ENCODE data around the gene TCAP. TPM values are rescaled to one million over a fixed set of nuclear protein-coding genes. Genes with fewer than 3 reads are reported as not detected.
A peak's percentile ranks its signal among the peaks of the same experiment; 100 is the strongest.

The TCAP gene
- total RNA-seq, 4 donors from 2014 or later: 0.25 to 3.6 (median 1.5) TPM

DNA sequence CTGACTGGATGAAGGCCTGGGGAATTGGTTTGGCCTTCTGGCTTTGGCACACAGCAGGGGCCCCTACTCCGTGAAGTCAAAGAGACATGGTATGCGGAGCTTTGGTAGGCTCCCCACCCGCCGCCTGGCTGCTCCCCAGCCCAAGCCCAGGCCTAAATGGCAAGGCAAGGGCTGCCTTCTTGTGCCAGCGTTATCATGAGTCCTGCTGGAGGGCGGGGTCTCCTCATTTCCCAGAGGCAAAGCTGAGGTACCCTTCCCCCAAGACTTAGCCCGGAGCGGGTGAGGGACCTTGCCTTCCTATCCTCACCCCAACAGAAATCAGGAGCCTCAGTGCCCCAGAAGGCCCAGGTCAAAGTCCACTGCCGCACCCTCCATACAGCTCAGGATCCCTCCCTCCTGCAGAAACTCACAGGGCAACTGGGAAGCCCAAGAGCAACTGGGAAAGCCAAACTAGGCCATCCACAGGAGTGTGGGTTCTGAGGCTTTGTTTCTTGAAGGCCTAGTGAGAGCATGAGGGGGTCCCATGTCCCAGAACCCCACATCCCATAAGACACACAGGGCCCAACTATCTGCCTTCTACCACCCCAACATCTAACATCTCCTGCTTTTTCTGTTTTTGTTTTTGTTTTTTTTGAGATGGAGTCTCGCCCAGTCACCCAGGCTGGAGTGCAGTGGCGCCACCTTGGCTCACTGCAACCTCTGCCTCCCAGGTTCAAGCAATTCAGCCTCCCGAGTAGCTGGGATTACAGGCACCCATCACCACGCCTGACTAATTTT, 13.4 kb downstream of the TCAP start:
- WGBS, 2 donors (ENCODE audit: low coverage in 1 of 2): 83 to 100% methylated on average over 2 of the region's 13 CpGs
- peak overlapping the region; percentile 4 to 75 (median 62) for H3K27ac ChIP-seq

DNA sequence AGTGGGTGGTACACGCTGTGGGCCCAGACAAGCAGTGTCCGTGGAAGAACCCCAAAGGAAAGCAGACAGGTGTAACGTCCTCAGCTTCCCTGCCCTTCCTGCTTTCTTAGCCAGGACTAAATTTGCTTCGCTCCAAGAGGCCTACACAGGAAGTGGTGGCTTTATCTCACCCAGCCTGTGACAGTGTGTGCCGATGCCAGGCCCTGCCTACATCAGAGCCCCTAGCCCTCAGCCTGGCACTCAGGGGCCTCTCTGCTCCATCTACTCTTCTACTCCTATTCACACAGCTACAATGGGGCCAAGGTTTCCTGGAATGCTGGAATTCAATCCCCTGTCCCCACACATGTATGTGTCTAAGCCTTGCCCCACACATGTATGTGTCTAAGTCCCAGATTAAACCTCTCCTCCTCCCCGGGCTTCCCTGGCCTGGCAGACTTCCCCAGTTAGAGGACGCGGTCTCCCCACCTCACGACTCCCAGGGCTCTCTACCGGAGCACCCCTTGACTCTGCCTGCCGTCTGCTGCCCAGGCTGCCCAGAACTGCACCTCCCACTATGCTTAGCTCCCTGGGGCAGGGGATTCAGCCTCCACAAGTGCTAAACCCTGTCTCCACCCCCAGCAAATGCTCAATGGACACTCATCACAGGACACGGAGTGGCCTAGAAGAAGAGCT, 14.5 kb downstream of the TCAP start:
- Histone ChIP-seq H3K4me1 (peaks cover 0 to 37% (median 17%) of the 10 kb centered on the region in 3 donors), H3K4me3 (no peak overlapping the region)
- no peak for ATAC-seq

More for the DNA sequence above, 13.4 kb downstream of the TCAP start:
- peaks cover 0 to 37% (median 17%) of the 10 kb centered on the region in 3 donors for H3K4me1 ChIP-seq
- H3K9me3 ChIP-seq: no peaks in the 10 kb centered on the region
- H3K4me3 ChIP-seq: no peak overlapping the region
- no peaks in the 10 kb centered on the region for H3K27me3 ChIP-seq
- no peak for ATAC-seq
- TF ChIP-seq POLR2AphosphoS5 (IDR thresholded peaks at IDR 0.05) (no peak), POLR2A (IDR thresholded peaks at IDR 0.05) (no peak), EP300 (IDR thresholded peaks at IDR 0.05) (no peak)
- TF ChIP-seq, protein P1, sequence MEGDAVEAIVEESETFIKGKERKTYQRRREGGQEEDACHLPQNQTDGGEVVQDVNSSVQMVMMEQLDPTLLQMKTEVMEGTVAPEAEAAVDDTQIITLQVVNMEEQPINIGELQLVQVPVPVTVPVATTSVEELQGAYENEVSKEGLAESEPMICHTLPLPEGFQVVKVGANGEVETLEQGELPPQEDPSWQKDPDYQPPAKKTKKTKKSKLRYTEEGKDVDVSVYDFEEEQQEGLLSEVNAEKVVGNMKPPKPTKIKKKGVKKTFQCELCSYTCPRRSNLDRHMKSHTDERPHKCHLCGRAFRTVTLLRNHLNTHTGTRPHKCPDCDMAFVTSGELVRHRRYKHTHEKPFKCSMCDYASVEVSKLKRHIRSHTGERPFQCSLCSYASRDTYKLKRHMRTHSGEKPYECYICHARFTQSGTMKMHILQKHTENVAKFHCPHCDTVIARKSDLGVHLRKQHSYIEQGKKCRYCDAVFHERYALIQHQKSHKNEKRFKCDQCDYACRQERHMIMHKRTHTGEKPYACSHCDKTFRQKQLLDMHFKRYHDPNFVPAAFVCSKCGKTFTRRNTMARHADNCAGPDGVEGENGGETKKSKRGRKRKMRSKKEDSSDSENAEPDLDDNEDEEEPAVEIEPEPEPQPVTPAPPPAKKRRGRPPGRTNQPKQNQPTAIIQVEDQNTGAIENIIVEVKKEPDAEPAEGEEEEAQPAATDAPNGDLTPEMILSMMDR (IDR thresholded peaks at IDR 0.05): no peak
- peaks cover 0 to 43% of the 10 kb centered on the region in 2 donors for H3K36me3 ChIP-seq

DNA sequence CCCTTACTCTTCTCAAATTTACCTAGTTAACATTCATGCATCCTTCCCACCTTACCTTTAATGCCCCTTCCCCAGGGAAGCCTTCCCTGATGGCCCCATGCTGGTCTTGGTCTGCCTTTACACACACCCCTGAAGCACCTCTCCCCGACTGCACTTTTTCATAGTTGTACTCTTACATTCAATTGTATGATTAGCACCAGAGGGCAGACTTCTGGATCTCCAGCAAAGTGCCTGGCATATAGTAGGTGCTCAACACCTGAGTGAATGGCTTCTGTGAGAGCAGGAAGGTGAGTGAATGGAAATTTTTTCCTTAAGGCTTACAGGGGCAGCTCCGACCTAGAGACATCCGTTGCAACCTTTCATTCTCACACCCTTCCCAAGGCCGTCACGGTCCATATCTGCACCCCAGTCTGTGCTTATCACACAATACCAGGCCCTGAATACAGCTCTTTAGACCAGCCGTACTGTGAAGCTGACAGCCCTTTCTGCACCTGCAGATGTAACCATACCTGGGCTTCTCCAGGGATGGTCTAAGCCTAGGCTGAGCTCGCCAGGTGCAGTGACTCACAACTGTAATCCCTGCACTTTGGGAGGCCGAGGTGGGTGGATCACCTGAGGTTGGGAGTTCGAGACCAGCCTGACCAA, 18.3 kb downstream of the TCAP start:
- TF ChIP-seq POLR2AphosphoS5 (IDR thresholded peaks at IDR 0.05) (no peak), EP300 (IDR thresholded peaks at IDR 0.05) (no peak), POLR2A (IDR thresholded peaks at IDR 0.05) (no peak)
- TF ChIP-seq, protein P1 (IDR thresholded peaks at IDR 0.05): no peak
- H3K4me3 ChIP-seq: no peak overlapping the region
- H3K9me3 ChIP-seq: no peaks in the 10 kb centered on the region
- WGBS, 2 donors (ENCODE audit: low coverage in 1 of 2): 92 to 100% methylated on average over 2 to 5 of the region's 9 CpGs
- H3K4me1 ChIP-seq: peaks cover 0 to 16% (median 2%) of the 10 kb centered on the region in 3 donors
- peaks cover 0 to 67% of the 10 kb centered on the region in 2 donors for H3K36me3 ChIP-seq
- H3K27me3 ChIP-seq: no peaks in the 10 kb centered on the region
- ATAC-seq: no peak
- no peak overlapping the region for H3K27ac ChIP-seq

More for the DNA sequence above, 14.5 kb downstream of the TCAP start:
- Histone ChIP-seq H3K9me3 (no peaks in the 10 kb centered on the region), H3K27me3 (no peaks in the 10 kb centered on the region), H3K36me3 (peaks cover 0 to 55% of the 10 kb centered on the region in 2 donors), H3K27ac (peak overlapping the region in 1 of 4 donors; percentile 29)
- TF ChIP-seq POLR2A (IDR thresholded peaks at IDR 0.05) (no peak), EP300 (IDR thresholded peaks at IDR 0.05) (no peak), POLR2AphosphoS5 (IDR thresholded peaks at IDR 0.05) (no peak)
- TF ChIP-seq, protein P1 (IDR thresholded peaks at IDR 0.05): no peak
- WGBS, 2 donors (ENCODE audit: low coverage in 1 of 2): 85 to 96% methylated on average over 4 to 10 of the region's 12 CpGs

DNA sequence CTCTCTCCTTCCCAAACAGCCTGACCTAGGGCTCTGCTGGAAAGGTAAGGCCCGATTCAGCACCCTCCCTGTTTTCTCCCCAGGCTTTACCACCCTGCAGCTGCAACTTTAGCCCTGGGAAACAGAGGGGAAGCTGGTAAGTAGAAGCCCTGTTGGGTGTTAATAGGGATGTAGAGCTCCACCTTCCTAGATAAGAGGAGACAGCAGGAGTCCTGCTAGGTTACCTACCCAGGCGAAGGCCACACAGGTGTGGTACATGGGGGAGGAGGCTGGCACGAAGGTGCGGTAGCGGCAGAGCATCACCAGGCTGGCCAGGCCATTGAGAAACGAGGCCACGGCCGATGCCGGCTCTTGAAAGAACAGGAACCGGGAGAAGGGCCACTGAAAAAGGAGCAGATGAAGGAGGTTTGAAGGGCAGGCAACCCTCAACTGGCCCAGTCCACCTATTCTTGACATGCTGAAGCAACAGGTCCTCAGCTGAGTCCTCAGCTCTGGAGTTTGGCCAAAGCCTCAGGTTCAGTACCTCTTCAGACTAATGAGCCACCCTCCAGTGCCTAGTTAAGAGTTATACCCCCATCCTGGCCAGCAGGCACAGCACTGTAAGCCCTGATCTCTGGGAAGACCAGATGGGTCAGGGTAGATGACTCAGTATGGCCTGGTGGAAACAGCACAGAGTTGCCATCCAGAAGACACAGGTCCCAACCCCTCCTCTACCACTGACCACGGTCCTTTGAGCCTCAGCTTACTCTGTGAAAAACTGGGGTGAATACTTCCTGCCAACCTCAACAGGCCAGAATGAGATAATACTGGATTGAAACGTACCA, 19.4 kb downstream of the TCAP start:
- Histone ChIP-seq H3K4me1 (peaks cover 0 to 20% (median 8%) of the 10 kb centered on the region in 3 donors), H3K36me3 (peaks cover 0 to 56% of the 10 kb centered on the region in 2 donors), H3K27me3 (no peaks in the 10 kb centered on the region), H3K4me3 (no peak overlapping the region), H3K9me3 (no peaks in the 10 kb centered on the region), H3K27ac (no peak overlapping the region)
- WGBS, 2 donors (ENCODE audit: low coverage in 1 of 2): 80 to 88% methylated on average over 1 to 3 of the region's 12 CpGs
- ATAC-seq: no peak
- no peak for TF ChIP-seq EP300 (IDR thresholded peaks at IDR 0.05)
- TF ChIP-seq POLR2AphosphoS5 (IDR thresholded peaks at IDR 0.05): no peak
- TF ChIP-seq, protein P1 (IDR thresholded peaks at IDR 0.05): no peak
- no peak for TF ChIP-seq POLR2A (IDR thresholded peaks at IDR 0.05)

Measured in gastroesophageal sphincter (tissue), 4 donors.